B cell (primary cell): ENCODE measurements around the gene NEK6. TPM values are rescaled to one million over a fixed set of nuclear protein-coding genes. Genes with fewer than 3 reads are reported as not detected.

Source experiments
- ATAC-seq: fragments of 200-7000 bp; cut with Tn5 transposase; one replicate; pipeline ENCODE4 v1.10.0; 2021; ENCODE audit warnings: low read depth, mild to moderate bottlenecking, moderate number of reproducible peaks, moderate library complexity
- CTCF ChIA-PET: fragments of 350-600 bp; sonication (Branson Sonifier 250); formaldehyde crosslinking; loops from one replicate; lab custom pipeline; 2021; ENCODE audit warnings: antibody characterized with exemption, inconsistent platforms; lab: Charles Lee
- POLR2A ChIA-PET: fragments of 350-600 bp; sonication (Branson Sonifier 250); formaldehyde crosslinking; loops from one replicate; lab custom pipeline; 2021; ENCODE audit warnings: antibody characterized with exemption; lab: Charles Lee
- DNase-seq: peaks from one replicate; pipeline ENCODE4 v3.0.0; 2013
- H2AFZ ChIP-seq: 2 replicates; pipeline ENCODE4 v1.6.1; 2012; ENCODE audit warnings: mild to moderate bottlenecking, low read depth, low read length; ENCODE audit not compliant: insufficient read depth, poor library complexity, severe bottlenecking
- H3K27ac ChIP-seq, 2 donors: 1 replicate in 1 of 2; 2 replicates in 1 of 2; pipeline ENCODE4 v1.5.1; 2012 to 2013; ENCODE audit warnings: low read length in 2 of 2, mild to moderate bottlenecking in 2 of 2, moderate library complexity in 1 of 2
- H3K27me3 ChIP-seq, 4 experiments: fragments of 200-600 bp in 1 of 4; sonication (generic) in 1 of 4; replicated peaks in 1 of 4; 1 replicate in 2 of 4; 2 replicates in 2 of 4; pipeline versions ENCODE4 v1.6.1 to v1.7.0; 2013 to 2016; ENCODE audit warnings: low read length in 3 of 4, mild to moderate bottlenecking in 2 of 4, mixed read lengths in 1 of 4, moderate library complexity in 1 of 4; ENCODE audit not compliant: insufficient read depth in 4 of 4, control insufficient read depth in 3 of 4; ENCODE audit errors: control extremely low read depth in 1 of 4
- H3K36me3 ChIP-seq, 2 experiments: replicated peaks in 1 of 2; 1 replicate in 1 of 2; 2 replicates in 1 of 2; pipeline versions ENCODE4 v1.6.1 to v1.7.1; 2013; ENCODE audit warnings: low read length in 1 of 2; ENCODE audit not compliant: insufficient read depth in 2 of 2, control insufficient read depth in 1 of 2; ENCODE audit errors: control extremely low read depth in 1 of 2, extremely low read depth in 1 of 2
- H3K4me1 ChIP-seq, 2 donors: fragments of 200-600 bp in 1 of 2; sonication (generic) in 1 of 2; 1 replicate in 1 of 2; 2 replicates in 1 of 2; pipeline versions ENCODE4 v1.5.1 to v1.6.1; 2013 to 2017; ENCODE audit warnings: low read length in 2 of 2; ENCODE audit not compliant: control insufficient read depth in 2 of 2, insufficient read depth in 2 of 2
- H3K4me2 ChIP-seq: replicated peaks from 2 replicates; pipeline ENCODE3; 2012; ENCODE audit warnings: mild to moderate bottlenecking, low read depth, low read length; ENCODE audit not compliant: poor library complexity, severe bottlenecking
- H3K4me3 ChIP-seq, 5 experiments: fragments of 200-600 bp in 1 of 5; sonication (generic) in 1 of 5; 1 replicate in 3 of 5; 2 replicates in 2 of 5; pipeline versions ENCODE4 v1.5.1 to v1.7.0; 2011 to 2016; ENCODE audit warnings: low read length in 4 of 5, mild to moderate bottlenecking in 4 of 5, low read depth in 2 of 5, control low read depth in 1 of 5, moderate library complexity in 1 of 5; ENCODE audit not compliant: insufficient read depth in 1 of 5; ENCODE audit errors: control extremely low read depth in 1 of 5, extremely low read depth in 1 of 5
- H3K79me2 ChIP-seq: fragments of 200-600 bp; sonication (generic); one replicate; pipeline ENCODE4 v1.6.0; 2016; ENCODE audit warnings: low read length; ENCODE audit not compliant: control insufficient read depth, insufficient read depth
- H3K9ac ChIP-seq: fragments of 200-600 bp; sonication (generic); 2 replicates; pipeline ENCODE4 v1.6.1; 2017; ENCODE audit warnings: mild to moderate bottlenecking, low read length, moderate library complexity
- H3K9me3 ChIP-seq, 3 donors: one replicate each; pipeline versions ENCODE4 v1.6.1 to v1.7.1; 2013; ENCODE audit warnings: low read length in 2 of 3; ENCODE audit not compliant: control insufficient read depth in 2 of 3, insufficient read depth in 1 of 3; ENCODE audit errors: control extremely low read depth in 1 of 3
- H4K20me1 ChIP-seq: 2 replicates; pipeline ENCODE4 v1.6.0; 2012; ENCODE audit warnings: mild to moderate bottlenecking, low read length; ENCODE audit not compliant: insufficient read depth, control insufficient read depth, poor library complexity, severe bottlenecking
- H3K27ac Mint-ChIP-seq: one replicate; pipeline ENCODE4 v1.8.0; 2021; ENCODE audit warnings: mixed read lengths
- H3K27me3 Mint-ChIP-seq: one replicate; pipeline ENCODE4 v1.8.0; 2021; ENCODE audit warnings: mixed read lengths
- H3K4me1 Mint-ChIP-seq: one replicate; pipeline ENCODE4 v1.8.0; 2021; ENCODE audit warnings: mixed read lengths
- H3K4me3 Mint-ChIP-seq: one replicate; pipeline ENCODE4 v1.8.0; 2021; ENCODE audit warnings: mixed read lengths
- H3K9me3 Mint-ChIP-seq: one replicate; pipeline ENCODE4 v1.8.0; 2022; ENCODE audit warnings: mixed read lengths; ENCODE audit not compliant: insufficient read depth
- CTCF ChIP-seq: fragments of 200-600 bp; IDR thresholded peaks from one replicate; pipeline ENCODE4 v1.8.0; 2022; ENCODE audit warnings: antibody characterized with exemption, mild to moderate bottlenecking
- EZH2 ChIP-seq: IDR thresholded peaks from 2 replicates; pipeline ENCODE4 v1.6.1; 2012; ENCODE audit warnings: borderline replicate concordance, low read depth, mild to moderate bottlenecking, moderate library complexity, low read length; ENCODE audit not compliant: insufficient read depth, poor library complexity, severe bottlenecking
- WGBS: methylation state at CpG from one replicate; pipeline ENCODE4 v1.1.5; 2013; ENCODE audit warnings: missing lambda C conversion rate; ENCODE audit not compliant: insufficient coverage; 5-methylcytosine and 5-hydroxymethylcytosine counted together
- intact Hi-C: fragments of 100-400 bp; cut with micrococcal nuclease; formaldehyde crosslinking; loops from one replicate; pipeline ENCODE4 v1.10.0; 2022
- polyA plus RNA-seq: library from polyadenylated mRNA; depleted of rRNA; stranded (reverse); fragments of >200 nt; gene quantifications from 2 replicates; pipeline ENCODE4 v1.2.3, GENCODE V29; 2012
- total RNA-seq, 2 donors: library from RNA; stranded (reverse); fragments of 120-200 nt in 1 of 2; gene quantifications; 1 replicate in 1 of 2; 2 replicates in 1 of 2; pipeline versions ENCODE4 v1.2.3 to v1.2.4, GENCODE V29; 2013 to 2022

The NEK6 gene
- total and polyA plus RNA-seq, 2 donors (not counting 1 experiment from before 2014, with no cell fraction given), result 40.0 to 63.1 TPM

GRCh38 chr9:124261736-124262648, 4.2 kb downstream of the NEK6 start:
- Mint-ChIP-seq H3K9me3 (no peaks in the 10 kb centered on the region), H3K4me3 (peak overlapping the region; percentile 70), H3K4me1 (peaks cover 85% of the 10 kb centered on the region), H3K27ac (peak overlapping the region; percentile 90), H3K27me3 (no peaks in the 10 kb centered on the region)
- Histone ChIP-seq H3K4me3 (peak overlapping the region; percentile 1 to 45 (median 38)), H3K9ac (peak overlapping the region; percentile 48), H3K4me1 (peaks cover 67 to 91% of the 10 kb centered on the region in 2 donors), H3K27me3 (no peaks in the 10 kb centered on the region), H3K9me3 (no peaks in the 10 kb centered on the region), H3K36me3 (peaks cover 0 to 4% of the 10 kb centered on the region in 2 experiments), H3K27ac (peak overlapping the region; percentile 26 to 61), H2AFZ (peak overlapping the region; percentile 31), H3K4me2 (peak overlapping the region; percentile 96), H4K20me1 (peaks cover 26% of the 10 kb centered on the region), H3K79me2 (peaks cover 76% of the 10 kb centered on the region)
- DNase-seq (no peak), ATAC-seq (no peak)
- intact Hi-C loops, result loop anchor here (1.0 kb wide), 1 partner anchor 60 kb away; no protein-coding TSS in a partner anchor
- ChIA-PET CTCF (interaction anchor here (1.0 kb wide), 1 partner anchor 135 kb away, joined by 4 read pairs; no protein-coding TSS in a partner anchor), POLR2A (interaction anchor here (0.5 to 1.1 kb wide), 4 partner anchors 25 to 100 kb away, joined by 3 to 7 read pairs (median 5); no protein-coding TSS in a partner anchor)
- no peak for TF ChIP-seq EZH2
- TF ChIP-seq CTCF, result no peak
- 86% methylated on average over 8 of the region's 13 CpGs for WGBS

- intact Hi-C loops, result no loop called here
- Histone ChIP-seq H3K4me1 (peaks cover 70 to 91% of the 10 kb centered on the region in 2 donors), H3K9me3 (no peaks in the 10 kb centered on the region), H2AFZ (no peak overlapping the region), H3K9ac (peak overlapping the region; percentile 48), H3K4me2 (peak overlapping the region; percentile 96), H3K27ac (peak overlapping the region in 1 of 2 donors; percentile 1), H3K27me3 (no peaks in the 10 kb centered on the region), H3K4me3 (peak overlapping the region in 3 of 5 experiments; percentile 4 to 45 (median 38)), H4K20me1 (peaks cover 29% of the 10 kb centered on the region), H3K79me2 (peaks cover 76% of the 10 kb centered on the region), H3K36me3 (peaks cover 0 to 4% of the 10 kb centered on the region in 2 experiments)
- Mint-ChIP-seq H3K4me3 (peak overlapping the region; percentile 70), H3K27ac (peak overlapping the region; percentile 90), H3K9me3 (no peaks in the 10 kb centered on the region), H3K4me1 (peaks cover 85% of the 10 kb centered on the region), H3K27me3 (no peaks in the 10 kb centered on the region)
- CTCF ChIA-PET, result no interaction called here
- 82% methylated on average over 3 of the region's 5 CpGs for WGBS
- POLR2A ChIA-PET, result interaction anchor here (0.9 to 1.1 kb wide), 2 partner anchors 24 to 65 kb away, joined by 5 to 7 read pairs; no protein-coding TSS in a partner anchor
- TF ChIP-seq EZH2, result no peak
- TF ChIP-seq CTCF, result no peak
- no peak for ATAC-seq
- DNase-seq, result no peak
Measured at GRCh38 chr9:124262649-124262972, 4.9 kb downstream of the NEK6 start.
